ENCODE data around the gene MINDY3.
A peak's percentile ranks its signal among the peaks of the same experiment; 100 is the strongest.

Gene MINDY3

GRCh38 chr10:15808204-15808797, 52.0 kb downstream of the MINDY3 start:
- DNase-seq (ENCODE audit: low spot score) (no peak), FAIRE-seq (no peak)

- no peak for DNase-seq (ENCODE audit: low spot score)
- no peak for FAIRE-seq
These were observed 54.8 kb downstream of the MINDY3 start for GRCh38 chr10:15805395-15806058.

GRCh38 chr10:15804109-15804508, 56.2 kb downstream of the MINDY3 start:
- FAIRE-seq (no peak), DNase-seq (ENCODE audit: low spot score) (no peak)

GRCh38 chr10:15802375-15802949, 57.8 kb downstream of the MINDY3 start:
- DNase-seq (ENCODE audit: low spot score) (no peak), FAIRE-seq (no peak)

GRCh38 chr10:15801641-15802040, 58.7 kb downstream of the MINDY3 start:
- no peak for DNase-seq (ENCODE audit: low spot score)
- FAIRE-seq, result no peak

- no peak for DNase-seq (ENCODE audit: low spot score)
- FAIRE-seq, result no peak
These were observed 59.2 kb downstream of the MINDY3 start for GRCh38 chr10:15801147-15801546.

GRCh38 chr10:15797346-15797745, 63.0 kb downstream of the MINDY3 start:
- DNase-seq (ENCODE audit: low spot score) (no peak), FAIRE-seq (no peak)

GRCh38 chr10:15796762-15797161, 63.5 kb downstream of the MINDY3 start:
- no peak for FAIRE-seq
- DNase-seq (ENCODE audit: low spot score), result no peak

- FAIRE-seq, result no peak
- DNase-seq (ENCODE audit: low spot score), result no peak
These were observed 64.1 kb downstream of the MINDY3 start for GRCh38 chr10:15796098-15796759.

- no peak for DNase-seq (ENCODE audit: low spot score)
- no peak for FAIRE-seq
These were observed 65.1 kb downstream of the MINDY3 start for GRCh38 chr10:15795036-15795792.

- DNase-seq (ENCODE audit: low spot score), result no peak
- no peak for FAIRE-seq
These were observed 65.7 kb downstream of the MINDY3 start for GRCh38 chr10:15794569-15794968.

GRCh38 chr10:15793664-15794063, 66.6 kb downstream of the MINDY3 start:
- FAIRE-seq (no peak), DNase-seq (ENCODE audit: low spot score) (no peak)

GRCh38 chr10:15792777-15793176, 67.5 kb downstream of the MINDY3 start:
- FAIRE-seq (no peak), DNase-seq (ENCODE audit: low spot score) (no peak)

GRCh38 chr10:15791816-15792524, 68.3 kb downstream of the MINDY3 start:
- FAIRE-seq, result no peak
- DNase-seq (ENCODE audit: low spot score), result no peak

GRCh38 chr10:15789793-15790525, 70.3 kb downstream of the MINDY3 start:
- DNase-seq (ENCODE audit: low spot score), result no peak
- FAIRE-seq, result no peak

- FAIRE-seq (no peak), DNase-seq (ENCODE audit: low spot score) (no peak)
These were observed 72.9 kb downstream of the MINDY3 start for GRCh38 chr10:15787426-15787825.

- DNase-seq (ENCODE audit: low spot score), result no peak
- FAIRE-seq, result peak; percentile 9
These were observed 75.5 kb downstream of the MINDY3 start for GRCh38 chr10:15784662-15785300.

- no peak for FAIRE-seq
- no peak for DNase-seq (ENCODE audit: low spot score)
These were observed 76.2 kb downstream of the MINDY3 start for GRCh38 chr10:15783941-15784636.

- DNase-seq (ENCODE audit: low spot score), result no peak
- no peak for FAIRE-seq
These were observed 77.5 kb downstream of the MINDY3 start for GRCh38 chr10:15782851-15783250.

Measured in urothelium cell line (cell line).